ENCODE results near the gene TOR1B.
A peak's percentile ranks its signal among the peaks of the same experiment; 100 is the strongest.

Gene TOR1B

DNA sequence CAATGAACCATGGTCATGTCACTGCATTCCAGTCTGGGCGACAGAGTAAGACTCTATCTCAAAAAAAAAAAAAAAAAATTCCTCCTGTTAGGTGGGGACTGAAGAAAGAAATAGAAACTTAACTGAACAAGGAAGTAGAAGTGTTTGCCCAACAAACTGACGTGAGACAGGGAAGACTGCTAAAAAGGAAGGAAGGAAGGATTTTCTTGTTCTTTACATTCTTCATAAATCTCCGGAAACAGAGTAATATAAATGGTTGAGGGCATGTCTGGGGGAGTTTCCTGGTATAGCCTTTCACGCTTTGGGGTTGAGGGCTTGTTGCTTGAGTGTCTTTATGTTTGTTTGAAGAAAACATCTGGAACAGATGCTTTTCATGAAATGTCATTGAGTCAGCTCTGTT lies 3.1 kb downstream of the TOR1B start:
- H3K27ac ChIP-seq (replicated peaks): peak overlapping the region; percentile 50
- TF ChIP-seq GABPA (IDR thresholded peaks at IDR 0.05; ENCODE audit: low read depth): no peak
- no peak for TF ChIP-seq POLR2AphosphoS5 (IDR thresholded peaks at IDR 0.05; ENCODE audit: low read depth)
- TF ChIP-seq REST (IDR thresholded peaks at IDR 0.05; ENCODE audit: insufficient replicate concordance, low read depth): no peak
- TF ChIP-seq, protein P1, sequence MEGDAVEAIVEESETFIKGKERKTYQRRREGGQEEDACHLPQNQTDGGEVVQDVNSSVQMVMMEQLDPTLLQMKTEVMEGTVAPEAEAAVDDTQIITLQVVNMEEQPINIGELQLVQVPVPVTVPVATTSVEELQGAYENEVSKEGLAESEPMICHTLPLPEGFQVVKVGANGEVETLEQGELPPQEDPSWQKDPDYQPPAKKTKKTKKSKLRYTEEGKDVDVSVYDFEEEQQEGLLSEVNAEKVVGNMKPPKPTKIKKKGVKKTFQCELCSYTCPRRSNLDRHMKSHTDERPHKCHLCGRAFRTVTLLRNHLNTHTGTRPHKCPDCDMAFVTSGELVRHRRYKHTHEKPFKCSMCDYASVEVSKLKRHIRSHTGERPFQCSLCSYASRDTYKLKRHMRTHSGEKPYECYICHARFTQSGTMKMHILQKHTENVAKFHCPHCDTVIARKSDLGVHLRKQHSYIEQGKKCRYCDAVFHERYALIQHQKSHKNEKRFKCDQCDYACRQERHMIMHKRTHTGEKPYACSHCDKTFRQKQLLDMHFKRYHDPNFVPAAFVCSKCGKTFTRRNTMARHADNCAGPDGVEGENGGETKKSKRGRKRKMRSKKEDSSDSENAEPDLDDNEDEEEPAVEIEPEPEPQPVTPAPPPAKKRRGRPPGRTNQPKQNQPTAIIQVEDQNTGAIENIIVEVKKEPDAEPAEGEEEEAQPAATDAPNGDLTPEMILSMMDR (IDR thresholded peaks at IDR 0.05; ENCODE audit: insufficient read depth, low read length): no peak
- no peak for TF ChIP-seq SPI1 (IDR thresholded peaks at IDR 0.05; ENCODE audit: borderline replicate concordance, low read depth)
- H3K27me3 ChIP-seq (ENCODE audit: insufficient read depth, poor library complexity, severe bottlenecking): no peaks in the 10 kb centered on the region
- no peak overlapping the region for H3K4me3 ChIP-seq (replicated peaks; ENCODE audit: insufficient read depth, low read length)
- peak; percentile 47 to 51 for DNase-seq (ENCODE audit: low read depth in 1 of 2, low spot score in 1 of 2)

GRCh38 chr9:129809346-129809745 lies 6.4 kb downstream of the TOR1B start:
- no peak overlapping the region for H3K4me3 ChIP-seq (replicated peaks; ENCODE audit: insufficient read depth, low read length)
- peak overlapping the region; percentile 29 for H3K27ac ChIP-seq (replicated peaks)
- DNase-seq (ENCODE audit: low read depth in 1 of 2, low spot score in 1 of 2): no peak
- TF ChIP-seq POLR2AphosphoS5 (IDR thresholded peaks at IDR 0.05; ENCODE audit: low read depth): no peak
- no peak for TF ChIP-seq GABPA (IDR thresholded peaks at IDR 0.05; ENCODE audit: low read depth)
- TF ChIP-seq SPI1 (IDR thresholded peaks at IDR 0.05; ENCODE audit: borderline replicate concordance, low read depth): no peak
- TF ChIP-seq, protein P1 (IDR thresholded peaks at IDR 0.05; ENCODE audit: insufficient read depth, low read length): no peak
- TF ChIP-seq REST (IDR thresholded peaks at IDR 0.05; ENCODE audit: insufficient replicate concordance, low read depth): no peak
- no peaks in the 10 kb centered on the region for H3K27me3 ChIP-seq (ENCODE audit: insufficient read depth, poor library complexity, severe bottlenecking)

DNA sequence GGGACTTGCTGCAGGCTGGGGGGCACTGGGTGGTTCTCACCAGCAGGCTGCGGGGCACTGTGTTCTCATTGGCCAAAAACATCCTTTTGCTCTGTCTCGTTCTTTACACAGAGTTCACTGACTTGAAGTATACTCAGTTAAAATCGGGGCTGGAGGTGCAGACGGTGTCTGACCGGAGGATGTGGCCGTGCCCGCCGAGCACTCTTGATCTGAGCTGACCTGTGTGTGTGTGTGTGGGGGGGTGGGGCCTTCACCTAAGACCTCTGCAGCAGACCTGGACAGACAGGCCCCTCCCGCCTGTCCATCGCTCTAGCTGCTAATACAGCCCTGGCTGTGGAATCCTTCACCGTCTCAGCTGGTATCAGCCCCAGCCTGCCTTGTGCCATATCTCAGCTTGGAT lies 7.1 kb downstream of the TOR1B start:
- no peak overlapping the region for H3K27ac ChIP-seq (replicated peaks)
- no peak overlapping the region for H3K4me3 ChIP-seq (replicated peaks; ENCODE audit: insufficient read depth, low read length)
- TF ChIP-seq SPI1 (IDR thresholded peaks at IDR 0.05; ENCODE audit: borderline replicate concordance, low read depth): no peak
- TF ChIP-seq POLR2AphosphoS5 (IDR thresholded peaks at IDR 0.05; ENCODE audit: low read depth): no peak
- TF ChIP-seq, protein P1 (IDR thresholded peaks at IDR 0.05; ENCODE audit: insufficient read depth, low read length): no peak
- TF ChIP-seq GABPA (IDR thresholded peaks at IDR 0.05; ENCODE audit: low read depth): no peak
- TF ChIP-seq REST (IDR thresholded peaks at IDR 0.05; ENCODE audit: insufficient replicate concordance, low read depth): no peak
- no peaks in the 10 kb centered on the region for H3K27me3 ChIP-seq (ENCODE audit: insufficient read depth, poor library complexity, severe bottlenecking)
- DNase-seq (ENCODE audit: low read depth in 1 of 2, low spot score in 1 of 2): no peak

All from HL-60 (cell line).